ENCODE measurements around the gene CENPI. TPM values are rescaled to one million over a fixed set of nuclear protein-coding genes. Genes with fewer than 3 reads are reported as not detected.
"Not testable (repeated sequence)": the region's sequence is repeated elsewhere in the genome, so short reads cannot be mapped to it uniquely, and the experiment has no call there.

Gene CENPI
- 21.0 and 25.0 TPM in 2 replicates for total RNA-seq (2014; rRNA removed; shearing (Covaris generic))

- Histone ChIP-seq H3K36me3 (replicated peaks; ENCODE audit: control insufficient read depth, insufficient read depth, low read length) (peaks cover 2% of the 10 kb centered on the region), H3K27me3 (ENCODE audit: control insufficient read depth, insufficient read depth, low read length) (no peaks in the 10 kb centered on the region), H3K4me3 (ENCODE audit: insufficient read depth, low read depth, low read length) (peak within 1 kb of the TSS; percentile 55)
- DNase-seq, result peak; percentile 93
Observed at GRCh38 chrX:101097546-101098453, at the start of gene CENPI. Gene CENPI, plus strand, starts transcription at chrX:101098204. Its CDS starts 2,867 bp downstream, at chrX:101101071.

GRCh38 chrX:101051153-101051548 lies 46.9 kb upstream of the CENPI start:
- peak; percentile 18 for DNase-seq

GRCh38 chrX:101051549-101052302 lies 46.3 kb upstream of the CENPI start, which contains the start of gene TRMT2B:
Gene TRMT2B, minus strand, starts transcription at chrX:101052111. Its CDS starts 9,822 bp downstream, at chrX:101042289.
- Histone ChIP-seq H3K27me3 (ENCODE audit: control insufficient read depth, insufficient read depth, low read length) (no peaks in the 10 kb centered on the region), H3K36me3 (replicated peaks; ENCODE audit: control insufficient read depth, insufficient read depth, low read length) (no peaks in the 10 kb centered on the region), H3K4me3 (ENCODE audit: insufficient read depth, low read depth, low read length) (peak within 1 kb of the TSS; percentile 57)
- DNase-seq, result peak; percentile 80

More at GRCh38 chrX:101051153-101051548, 46.9 kb upstream of the CENPI start:
- Histone ChIP-seq H3K36me3 (replicated peaks; ENCODE audit: control insufficient read depth, insufficient read depth, low read length) (no peaks in the 10 kb centered on the region), H3K4me3 (ENCODE audit: insufficient read depth, low read depth, low read length) (peak overlapping the region; percentile 57), H3K27me3 (ENCODE audit: control insufficient read depth, insufficient read depth, low read length) (no peaks in the 10 kb centered on the region)

GRCh38 chrX:101056551-101056950 lies 41.5 kb upstream of the CENPI start:
- not testable (repeated sequence) for H3K4me3 ChIP-seq (ENCODE audit: insufficient read depth, low read depth, low read length); H3K27me3 ChIP-seq (ENCODE audit: control insufficient read depth, insufficient read depth, low read length); H3K36me3 ChIP-seq (replicated peaks; ENCODE audit: control insufficient read depth, insufficient read depth, low read length); DNase-seq

- Histone ChIP-seq H3K4me3 (ENCODE audit: insufficient read depth, low read depth, low read length) (no peak overlapping the region), H3K27me3 (ENCODE audit: control insufficient read depth, insufficient read depth, low read length) (no peaks in the 10 kb centered on the region)
- DNase-seq, result no peak
Observed at GRCh38 chrX:101057093-101057714, 40.8 kb upstream of the CENPI start.

GRCh38 chrX:101062176-101062575 lies 35.8 kb upstream of the CENPI start:
- H3K27me3 ChIP-seq (ENCODE audit: control insufficient read depth, insufficient read depth, low read length), result no peaks in the 10 kb centered on the region
- no peaks in the 10 kb centered on the region for H3K36me3 ChIP-seq (replicated peaks; ENCODE audit: control insufficient read depth, insufficient read depth, low read length)
- no peak overlapping the region for H3K4me3 ChIP-seq (ENCODE audit: insufficient read depth, low read depth, low read length)
- DNase-seq, result no peak

More at GRCh38 chrX:101057093-101057714, 40.8 kb upstream of the CENPI start:
- H3K36me3 ChIP-seq (replicated peaks; ENCODE audit: control insufficient read depth, insufficient read depth, low read length), result no peaks in the 10 kb centered on the region

- H3K36me3 ChIP-seq (replicated peaks; ENCODE audit: control insufficient read depth, insufficient read depth, low read length), result no peaks in the 10 kb centered on the region
- no peak for DNase-seq
- no peak overlapping the region for H3K4me3 ChIP-seq (ENCODE audit: insufficient read depth, low read depth, low read length)
- H3K27me3 ChIP-seq (ENCODE audit: control insufficient read depth, insufficient read depth, low read length), result no peaks in the 10 kb centered on the region
Observed at GRCh38 chrX:101071582-101071981, 26.4 kb upstream of the CENPI start.

- H3K36me3 ChIP-seq (replicated peaks; ENCODE audit: control insufficient read depth, insufficient read depth, low read length), result no peaks in the 10 kb centered on the region
- H3K27me3 ChIP-seq (ENCODE audit: control insufficient read depth, insufficient read depth, low read length), result peaks cover 4% of the 10 kb centered on the region
- peak within 1 kb of the TSS; percentile 55 for H3K4me3 ChIP-seq (ENCODE audit: insufficient read depth, low read depth, low read length)
- DNase-seq, result peak; percentile 36
Observed at GRCh38 chrX:101078716-101079598, 19.0 kb upstream of the CENPI start, which contains the start of gene TMEM35A. Gene TMEM35A, plus strand, starts transcription at chrX:101078879. Its CDS starts 124 bp downstream, at chrX:101079003.

GRCh38 chrX:101079736-101080270 lies 18.2 kb upstream of the CENPI start:
- DNase-seq, result no peak
- no peaks in the 10 kb centered on the region for H3K36me3 ChIP-seq (replicated peaks; ENCODE audit: control insufficient read depth, insufficient read depth, low read length)
- peaks cover 4% of the 10 kb centered on the region for H3K27me3 ChIP-seq (ENCODE audit: control insufficient read depth, insufficient read depth, low read length)
- peak overlapping the region; percentile 55 for H3K4me3 ChIP-seq (ENCODE audit: insufficient read depth, low read depth, low read length)

GRCh38 chrX:101080326-101081124 lies 17.5 kb upstream of the CENPI start:
- no peak overlapping the region for H3K4me3 ChIP-seq (ENCODE audit: insufficient read depth, low read depth, low read length)
- H3K27me3 ChIP-seq (ENCODE audit: control insufficient read depth, insufficient read depth, low read length), result peaks cover 4% of the 10 kb centered on the region
- DNase-seq, result no peak
- H3K36me3 ChIP-seq (replicated peaks; ENCODE audit: control insufficient read depth, insufficient read depth, low read length), result no peaks in the 10 kb centered on the region

- DNase-seq, result no peak
- no peaks in the 10 kb centered on the region for H3K36me3 ChIP-seq (replicated peaks; ENCODE audit: control insufficient read depth, insufficient read depth, low read length)
- no peak overlapping the region for H3K4me3 ChIP-seq (ENCODE audit: insufficient read depth, low read depth, low read length)
- peaks cover 4% of the 10 kb centered on the region for H3K27me3 ChIP-seq (ENCODE audit: control insufficient read depth, insufficient read depth, low read length)
Observed at GRCh38 chrX:101081231-101081630, 16.8 kb upstream of the CENPI start.

- Histone ChIP-seq H3K4me3 (ENCODE audit: insufficient read depth, low read depth, low read length) (no peak overlapping the region), H3K36me3 (replicated peaks; ENCODE audit: control insufficient read depth, insufficient read depth, low read length) (no peaks in the 10 kb centered on the region), H3K27me3 (ENCODE audit: control insufficient read depth, insufficient read depth, low read length) (no peaks in the 10 kb centered on the region)
- no peak for DNase-seq
Observed at GRCh38 chrX:101091817-101092216, 6.2 kb upstream of the CENPI start.

- H3K27me3 ChIP-seq (ENCODE audit: control insufficient read depth, insufficient read depth, low read length), result no peaks in the 10 kb centered on the region
- DNase-seq, result no peak
- H3K36me3 ChIP-seq (replicated peaks; ENCODE audit: control insufficient read depth, insufficient read depth, low read length), result no peaks in the 10 kb centered on the region; the same call in none of the 2 replicates
- no peak overlapping the region for H3K4me3 ChIP-seq (ENCODE audit: insufficient read depth, low read depth, low read length)
Observed at GRCh38 chrX:101108284-101108683, 10.3 kb downstream of the CENPI start.

All from H7 (cell line).